T-helper 2 cell treated with Interferon-gamma antibody and Interleukin-4, amounts not matched to agents 5 μg/mL and 100 μg/mL, for 36 hours (primary cell): Measurements from ENCODE around the gene UBE2R2.

Experiments used
- DNase-seq: peaks from one replicate; pipeline ENCODE4 v3.0.0; 2021; ENCODE audit warnings: low spot score
- H3K27ac Mint-ChIP-seq: one replicate; pipeline ENCODE4 v1.8.0; 2021; ENCODE audit warnings: mild to moderate bottlenecking, mixed read lengths
- H3K27me3 Mint-ChIP-seq: one replicate; pipeline ENCODE4 v1.8.0; 2021; ENCODE audit warnings: low read depth, mixed read lengths
- H3K36me3 Mint-ChIP-seq: one replicate; pipeline ENCODE4 v1.8.0; 2021; ENCODE audit warnings: low read depth, mixed read lengths
- H3K4me1 Mint-ChIP-seq: one replicate; pipeline ENCODE4 v1.8.0; 2021; ENCODE audit warnings: low read depth, mixed read lengths
- H3K4me3 Mint-ChIP-seq: one replicate; pipeline ENCODE4 v1.8.0; 2022; ENCODE audit warnings: mild to moderate bottlenecking, moderate library complexity, mixed read lengths
- H3K9me3 Mint-ChIP-seq: one replicate; pipeline ENCODE4 v1.8.0; 2021; ENCODE audit warnings: mixed read lengths

Gene UBE2R2

GRCh38 chr9:33907347-33907746 is 90.4 kb downstream of the UBE2R2 start:
- Mint-ChIP-seq H3K4me3 (no peak overlapping the region), H3K27me3 (no peaks in the 10 kb centered on the region), H3K27ac (no peak overlapping the region)

GRCh38 chr9:33908114-33908513 is 91.2 kb downstream of the UBE2R2 start:
- Mint-ChIP-seq H3K4me1 (peaks cover 10% of the 10 kb centered on the region), H3K27me3 (no peaks in the 10 kb centered on the region), H3K4me3 (no peak overlapping the region), H3K27ac (no peak overlapping the region), H3K9me3 (no peaks in the 10 kb centered on the region), H3K36me3 (peaks cover 25% of the 10 kb centered on the region)
- no peak for DNase-seq

More at GRCh38 chr9:33907347-33907746, 90.4 kb downstream of the UBE2R2 start:
- Mint-ChIP-seq H3K9me3 (no peaks in the 10 kb centered on the region), H3K4me1 (peaks cover 10% of the 10 kb centered on the region), H3K36me3 (peaks cover 25% of the 10 kb centered on the region)
- DNase-seq, result no peak

GRCh38 chr9:33908749-33909148 is 91.8 kb downstream of the UBE2R2 start:
- no peak for DNase-seq
- peaks cover 4% of the 10 kb centered on the region for H3K4me1 Mint-ChIP-seq
- no peak overlapping the region for H3K4me3 Mint-ChIP-seq
- no peak overlapping the region for H3K27ac Mint-ChIP-seq
- no peaks in the 10 kb centered on the region for H3K9me3 Mint-ChIP-seq
- H3K36me3 Mint-ChIP-seq, result peaks cover 23% of the 10 kb centered on the region
- H3K27me3 Mint-ChIP-seq, result no peaks in the 10 kb centered on the region

GRCh38 chr9:33913541-33913940 is 96.6 kb downstream of the UBE2R2 start:
- no peak overlapping the region for H3K4me3 Mint-ChIP-seq
- H3K27ac Mint-ChIP-seq, result no peak overlapping the region
- no peaks in the 10 kb centered on the region for H3K27me3 Mint-ChIP-seq
- no peak for DNase-seq
- H3K9me3 Mint-ChIP-seq, result no peaks in the 10 kb centered on the region
- H3K36me3 Mint-ChIP-seq, result peaks cover 32% of the 10 kb centered on the region
- H3K4me1 Mint-ChIP-seq, result no peaks in the 10 kb centered on the region

- no peaks in the 10 kb centered on the region for H3K4me1 Mint-ChIP-seq
- no peak overlapping the region for H3K27ac Mint-ChIP-seq
- H3K9me3 Mint-ChIP-seq, result no peaks in the 10 kb centered on the region
Observed at GRCh38 chr9:33914887-33915628, 98.1 kb downstream of the UBE2R2 start.

GRCh38 chr9:33917036-33917435 is 100.1 kb downstream of the UBE2R2 start:
- no peak for DNase-seq
- Mint-ChIP-seq H3K36me3 (peaks cover 47% of the 10 kb centered on the region), H3K27me3 (no peaks in the 10 kb centered on the region), H3K27ac (peak overlapping the region; percentile 13), H3K9me3 (no peaks in the 10 kb centered on the region), H3K4me3 (no peak overlapping the region), H3K4me1 (no peaks in the 10 kb centered on the region)

More at GRCh38 chr9:33914887-33915628, 98.1 kb downstream of the UBE2R2 start:
- H3K4me3 Mint-ChIP-seq, result no peak overlapping the region
- no peak for DNase-seq
- peaks cover 39% of the 10 kb centered on the region for H3K36me3 Mint-ChIP-seq
- H3K27me3 Mint-ChIP-seq, result no peaks in the 10 kb centered on the region

GRCh38 chr9:33919276-33919897 is 102.4 kb downstream of the UBE2R2 start:
- H3K27ac Mint-ChIP-seq, result peak overlapping the region; percentile 42
- H3K36me3 Mint-ChIP-seq, result peaks cover 52% of the 10 kb centered on the region
- no peak overlapping the region for H3K4me3 Mint-ChIP-seq
- no peaks in the 10 kb centered on the region for H3K4me1 Mint-ChIP-seq
- no peaks in the 10 kb centered on the region for H3K9me3 Mint-ChIP-seq
- no peak for DNase-seq
- H3K27me3 Mint-ChIP-seq, result no peaks in the 10 kb centered on the region

- H3K4me3 Mint-ChIP-seq, result no peak overlapping the region
- DNase-seq, result no peak
- no peaks in the 10 kb centered on the region for H3K4me1 Mint-ChIP-seq
- no peaks in the 10 kb centered on the region for H3K27me3 Mint-ChIP-seq
- H3K27ac Mint-ChIP-seq, result peak overlapping the region; percentile 22
- no peaks in the 10 kb centered on the region for H3K9me3 Mint-ChIP-seq
- peaks cover 53% of the 10 kb centered on the region for H3K36me3 Mint-ChIP-seq
Observed at GRCh38 chr9:33921967-33922895, 105.3 kb downstream of the UBE2R2 start.

- no peak for DNase-seq
- Mint-ChIP-seq H3K9me3 (no peaks in the 10 kb centered on the region), H3K27ac (no peak overlapping the region), H3K4me1 (no peaks in the 10 kb centered on the region), H3K27me3 (no peaks in the 10 kb centered on the region), H3K36me3 (peaks cover 52% of the 10 kb centered on the region), H3K4me3 (no peak overlapping the region)
Observed at GRCh38 chr9:33923079-33923478, 106.1 kb downstream of the UBE2R2 start.

GRCh38 chr9:33923998-33924701 is 107.2 kb downstream of the UBE2R2 start:
- no peaks in the 10 kb centered on the region for H3K27me3 Mint-ChIP-seq
- no peak overlapping the region for H3K4me3 Mint-ChIP-seq
- H3K4me1 Mint-ChIP-seq, result no peaks in the 10 kb centered on the region
- no peaks in the 10 kb centered on the region for H3K9me3 Mint-ChIP-seq
- DNase-seq, result no peak
- peaks cover 49% of the 10 kb centered on the region for H3K36me3 Mint-ChIP-seq
- H3K27ac Mint-ChIP-seq, result no peak overlapping the region

- no peaks in the 10 kb centered on the region for H3K9me3 Mint-ChIP-seq
- H3K4me1 Mint-ChIP-seq, result no peaks in the 10 kb centered on the region
- peak overlapping the region; percentile 17 for H3K27ac Mint-ChIP-seq
- DNase-seq, result no peak
- H3K4me3 Mint-ChIP-seq, result no peak overlapping the region
- no peaks in the 10 kb centered on the region for H3K27me3 Mint-ChIP-seq
- H3K36me3 Mint-ChIP-seq, result peaks cover 48% of the 10 kb centered on the region
Observed at GRCh38 chr9:33924978-33925797, 108.2 kb downstream of the UBE2R2 start.

GRCh38 chr9:33926746-33927485 is 110.0 kb downstream of the UBE2R2 start:
- peaks cover 54% of the 10 kb centered on the region for H3K36me3 Mint-ChIP-seq
- H3K4me3 Mint-ChIP-seq, result no peak overlapping the region
- no peak overlapping the region for H3K27ac Mint-ChIP-seq

More at GRCh38 chr9:33926746-33927485, 110.0 kb downstream of the UBE2R2 start:
- Mint-ChIP-seq H3K4me1 (no peaks in the 10 kb centered on the region), H3K9me3 (no peaks in the 10 kb centered on the region), H3K27me3 (no peaks in the 10 kb centered on the region)
- DNase-seq, result no peak
